DOHH2 (cell line): Measurements from ENCODE around the gene HLA-E.
"Not testable (repeated sequence)": the region's sequence is repeated elsewhere in the genome, so short reads cannot be mapped to it uniquely, and the experiment has no call there.

Experiments used
- CTCF ChIP-seq: fragments of 200-600 bp; sonication (generic); IDR thresholded peaks from one replicate; pipeline ENCODE4 v1.5.1; 2014; ENCODE audit warnings: antibody characterized with exemption, mild to moderate bottlenecking, low read depth, low read length; ENCODE audit not compliant: poor library complexity, severe bottlenecking
- EZH2phosphoT487 ChIP-seq: fragments of 200-600 bp; sonication (generic); IDR thresholded peaks from 2 replicates; pipeline ENCODE4 v1.6.1; 2017; ENCODE audit warnings: borderline replicate concordance, mild to moderate bottlenecking, antibody characterized with exemption, low read length, moderate library complexity, mixed read lengths

- TF ChIP-seq CTCF, EZH2phosphoT487: not testable (repeated sequence)
Measured at GRCh38 chr6:30526444-30526843, 37.1 kb downstream of the HLA-E start.
